HEK293 (cell line): ENCODE results near the gene ZSWIM6.

Source experiments
- CTCF ChIA-PET: fragments of 350-600 bp; formaldehyde crosslinking; extraction: SDS; loops from one replicate; lab custom pipeline; 2021; ENCODE audit warnings: antibody characterized with exemption; lab: Yijun Ruan, JAX
- POLR2A ChIA-PET: fragments of 300-600 bp; formaldehyde crosslinking; extraction: SDS; loops from one replicate; lab custom pipeline; 2020; ENCODE audit warnings: antibody characterized with exemption, inconsistent platforms; lab: Yijun Ruan, JAX
- H3K27ac ChIP-seq: fragments of 200-500 bp; sonication (Bioruptor generic); 2 replicates; pipeline ENCODE4 v1.5.1; 2014; ENCODE audit warnings: low read depth, low read length, control low read depth, inconsistent platforms; ENCODE audit errors: extremely low read depth
- H3K36me3 ChIP-seq, 2 experiments: fragments of 200-500 bp in 1 of 2; sonication (Bioruptor generic) in 1 of 2; 1 replicate in 1 of 2; 2 replicates in 1 of 2; pipeline ENCODE4 v1.5.1; 2014 to 2017; ENCODE audit warnings: inconsistent platforms in 2 of 2, low read length in 2 of 2; ENCODE audit not compliant: control insufficient read depth in 2 of 2, insufficient read depth in 1 of 2
- H3K4me1 ChIP-seq: fragments of 200-500 bp; sonication (Bioruptor generic); 2 replicates; pipeline ENCODE4 v1.5.1; 2014; ENCODE audit warnings: mild to moderate bottlenecking, low read length, inconsistent platforms; ENCODE audit not compliant: control insufficient read depth, insufficient read depth
- H3K4me3 ChIP-seq: 2 replicates; pipeline ENCODE4 v1.5.1; 2011; ENCODE audit warnings: low read depth, mild to moderate bottlenecking, control low read depth, low read length, moderate library complexity
- H3K9me3 ChIP-seq: fragments of 200-500 bp; sonication (Bioruptor generic); 2 replicates; pipeline ENCODE4 v1.5.1; 2014; ENCODE audit warnings: low read depth, low read length, inconsistent platforms; ENCODE audit not compliant: control insufficient read depth, insufficient read depth
- REST ChIP-seq: fragments of 450-650 bp; formaldehyde crosslinking; IDR thresholded peaks from 2 replicates; pipeline ENCODE4 v1.5.1; 2016; ENCODE audit warnings: missing biosample characterization, missing genetic modification characterization
- YY1 ChIP-seq: fragments of 450-650 bp; formaldehyde crosslinking; IDR thresholded peaks from 2 replicates; pipeline ENCODE4 v1.5.1; 2018; ENCODE audit warnings: missing biosample characterization, missing genetic modification characterization
- ZBTB1 ChIP-seq: fragments of 450-650 bp; formaldehyde crosslinking; IDR thresholded peaks from 2 replicates; pipeline ENCODE4 v1.5.1; 2016; ENCODE audit warnings: missing biosample characterization, missing genetic modification characterization
- ZBTB20 ChIP-seq: fragments of 450-650 bp; formaldehyde crosslinking; IDR thresholded peaks from 2 replicates; pipeline ENCODE4 v1.5.1; 2016; ENCODE audit warnings: missing biosample characterization, missing genetic modification characterization
- ZBTB48 ChIP-seq: fragments of 450-650 bp; formaldehyde crosslinking; IDR thresholded peaks from 2 replicates; pipeline ENCODE4 v1.5.1; 2016; ENCODE audit warnings: missing biosample characterization, missing genetic modification characterization
- ZIC2 ChIP-seq: fragments of 450-650 bp; formaldehyde crosslinking; IDR thresholded peaks from 2 replicates; pipeline ENCODE4 v1.5.1; 2016; ENCODE audit warnings: missing biosample characterization, missing genetic modification characterization
- ZNF132 ChIP-seq: fragments of 450-650 bp; formaldehyde crosslinking; IDR thresholded peaks from 2 replicates; pipeline ENCODE4 v1.5.1; 2017; ENCODE audit warnings: missing biosample characterization, missing genetic modification characterization, borderline replicate concordance
- ZNF133 ChIP-seq: fragments of 450-650 bp; formaldehyde crosslinking; IDR thresholded peaks from 2 replicates; pipeline ENCODE4 v1.5.1; 2016; ENCODE audit warnings: missing biosample characterization, missing genetic modification characterization
- ZNF138 ChIP-seq: fragments of 450-650 bp; formaldehyde crosslinking; IDR thresholded peaks from 2 replicates; pipeline ENCODE4 v1.5.1; 2016; ENCODE audit warnings: missing biosample characterization, missing genetic modification characterization, borderline replicate concordance
- ZNF148 ChIP-seq: fragments of 450-650 bp; formaldehyde crosslinking; IDR thresholded peaks from 2 replicates; pipeline ENCODE4 v1.5.0; 2017; ENCODE audit warnings: missing biosample characterization, missing genetic modification characterization, borderline replicate concordance
- ZNF184 ChIP-seq: fragments of 450-650 bp; IDR thresholded peaks from 2 replicates; pipeline ENCODE4 v1.5.1; 2018; ENCODE audit warnings: missing biosample characterization, mild to moderate bottlenecking, missing genetic modification characterization
- ZNF19 ChIP-seq: fragments of 450-650 bp; formaldehyde crosslinking; IDR thresholded peaks from 2 replicates; pipeline ENCODE4; 2016; ENCODE audit warnings: missing biosample characterization, missing genetic modification characterization, low read depth
- ZNF292 ChIP-seq: fragments of 450-650 bp; formaldehyde crosslinking; IDR thresholded peaks from 2 replicates; pipeline ENCODE4 v1.5.1; 2016; ENCODE audit warnings: low read depth, missing biosample characterization, missing genetic modification characterization, borderline replicate concordance
- ZNF350 ChIP-seq: fragments of 450-650 bp; formaldehyde crosslinking; IDR thresholded peaks from 2 replicates; pipeline ENCODE4 v1.5.0; 2017; ENCODE audit warnings: missing biosample characterization, mild to moderate bottlenecking, missing genetic modification characterization
- ZNF560 ChIP-seq: fragments of 450-650 bp; formaldehyde crosslinking; IDR thresholded peaks from 2 replicates; pipeline ENCODE4 v1.5.1; 2017; ENCODE audit warnings: missing biosample characterization, missing genetic modification characterization, borderline replicate concordance
- ZNF610 ChIP-seq: fragments of 450-650 bp; formaldehyde crosslinking; IDR thresholded peaks from 2 replicates; pipeline ENCODE4 v1.5.1; 2016; ENCODE audit warnings: missing biosample characterization, missing genetic modification characterization, borderline replicate concordance
- ZNF626 ChIP-seq: fragments of 450-650 bp; sonication (Bioruptor Pico); formaldehyde crosslinking; IDR thresholded peaks from 2 replicates; pipeline ENCODE4 v1.5.1; 2018; ENCODE audit warnings: missing biosample characterization, missing genetic modification characterization, inconsistent platforms
- TF ChIP-seq, protein P1 (sequence below): fragments of 450-650 bp; formaldehyde crosslinking; IDR thresholded peaks from 2 replicates; pipeline ENCODE4 v1.5.1; 2017; ENCODE audit warnings: missing biosample characterization, missing genetic modification characterization
- TF ChIP-seq, protein P2 (sequence below): fragments of 450-650 bp; formaldehyde crosslinking; IDR thresholded peaks from 2 replicates; pipeline ENCODE4 v1.5.1; 2017; ENCODE audit warnings: missing biosample characterization, missing genetic modification characterization

The ZSWIM6 gene

GRCh38 chr5:61406497-61406896 lies 74.4 kb downstream of the ZSWIM6 start (continued):
- TF ChIP-seq REST (tag by site-specific recombination), result peak; percentile 46; the same call in 1 of the 2 replicates
- peak; percentile 18; the same call in 1 of the 2 replicates for TF ChIP-seq ZNF560

- Histone ChIP-seq H3K4me1 (peaks cover 23% of the 10 kb centered on the region; the same call in 1 of the 2 replicates), H3K36me3 (no peaks in the 10 kb centered on the region), H3K27ac (no peak overlapping the region), H3K4me3 (no peak overlapping the region), H3K9me3 (no peaks in the 10 kb centered on the region)
- CTCF ChIA-PET, result no interaction called here
- TF ChIP-seq ZNF610 (no peak), ZNF19 (tag by site-specific recombination) (no peak), ZNF350 (no peak), ZNF133 (tag by site-specific recombination) (no peak), YY1 (tag by site-specific recombination) (no peak), ZBTB1 (no peak), ZNF184 (tag by site-specific recombination) (no peak), ZNF292 (tag by site-specific recombination) (no peak), ZBTB48 (tag by site-specific recombination) (no peak), ZNF626 (tag by site-specific recombination) (no peak), ZNF148 (tag by site-specific recombination) (no peak), ZNF132 (tag by site-specific recombination) (no peak), ZIC2 (no peak), ZBTB20 (tag by site-specific recombination) (no peak), ZNF138 (tag by site-specific recombination) (no peak)
- TF ChIP-seq, protein P1, sequence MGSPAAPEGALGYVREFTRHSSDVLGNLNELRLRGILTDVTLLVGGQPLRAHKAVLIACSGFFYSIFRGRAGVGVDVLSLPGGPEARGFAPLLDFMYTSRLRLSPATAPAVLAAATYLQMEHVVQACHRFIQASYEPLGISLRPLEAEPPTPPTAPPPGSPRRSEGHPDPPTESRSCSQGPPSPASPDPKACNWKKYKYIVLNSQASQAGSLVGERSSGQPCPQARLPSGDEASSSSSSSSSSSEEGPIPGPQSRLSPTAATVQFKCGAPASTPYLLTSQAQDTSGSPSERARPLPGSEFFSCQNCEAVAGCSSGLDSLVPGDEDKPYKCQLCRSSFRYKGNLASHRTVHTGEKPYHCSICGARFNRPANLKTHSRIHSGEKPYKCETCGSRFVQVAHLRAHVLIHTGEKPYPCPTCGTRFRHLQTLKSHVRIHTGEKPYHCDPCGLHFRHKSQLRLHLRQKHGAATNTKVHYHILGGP (tag by site-specific recombination), result no peak
- TF ChIP-seq, protein P2, sequence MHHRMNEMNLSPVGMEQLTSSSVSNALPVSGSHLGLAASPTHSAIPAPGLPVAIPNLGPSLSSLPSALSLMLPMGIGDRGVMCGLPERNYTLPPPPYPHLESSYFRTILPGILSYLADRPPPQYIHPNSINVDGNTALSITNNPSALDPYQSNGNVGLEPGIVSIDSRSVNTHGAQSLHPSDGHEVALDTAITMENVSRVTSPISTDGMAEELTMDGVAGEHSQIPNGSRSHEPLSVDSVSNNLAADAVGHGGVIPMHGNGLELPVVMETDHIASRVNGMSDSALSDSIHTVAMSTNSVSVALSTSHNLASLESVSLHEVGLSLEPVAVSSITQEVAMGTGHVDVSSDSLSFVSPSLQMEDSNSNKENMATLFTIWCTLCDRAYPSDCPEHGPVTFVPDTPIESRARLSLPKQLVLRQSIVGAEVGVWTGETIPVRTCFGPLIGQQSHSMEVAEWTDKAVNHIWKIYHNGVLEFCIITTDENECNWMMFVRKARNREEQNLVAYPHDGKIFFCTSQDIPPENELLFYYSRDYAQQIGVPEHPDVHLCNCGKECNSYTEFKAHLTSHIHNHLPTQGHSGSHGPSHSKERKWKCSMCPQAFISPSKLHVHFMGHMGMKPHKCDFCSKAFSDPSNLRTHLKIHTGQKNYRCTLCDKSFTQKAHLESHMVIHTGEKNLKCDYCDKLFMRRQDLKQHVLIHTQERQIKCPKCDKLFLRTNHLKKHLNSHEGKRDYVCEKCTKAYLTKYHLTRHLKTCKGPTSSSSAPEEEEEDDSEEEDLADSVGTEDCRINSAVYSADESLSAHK (tag by site-specific recombination), result no peak
- POLR2A ChIA-PET, result interaction anchor here (0.7 to 2.7 kb wide), 2 partner anchors 74 to 77 kb away, joined by 4 to 29 read pairs; partner anchors contain the start of gene ZSWIM6
Observed at GRCh38 chr5:61407706-61408270, 75.7 kb downstream of the ZSWIM6 start.
